ENCODE measurements around the gene TMEM253.

The TMEM253 gene

GRCh38 chr14:21057803-21058675 is 42.8 kb upstream of the TMEM253 start, which contains the start of gene RNASE8:
TSS of gene RNASE8 (plus strand) at chr14:21057822. CDS start at chr14:21057893, 71 bp downstream.
- DNase-seq (ENCODE audit: low read depth) = no peak
- H3K4me3 ChIP-seq (ENCODE audit: control insufficient read depth, low read depth, low read length) = no peak within 1 kb of the TSS
- TF ChIP-seq, protein P1, sequence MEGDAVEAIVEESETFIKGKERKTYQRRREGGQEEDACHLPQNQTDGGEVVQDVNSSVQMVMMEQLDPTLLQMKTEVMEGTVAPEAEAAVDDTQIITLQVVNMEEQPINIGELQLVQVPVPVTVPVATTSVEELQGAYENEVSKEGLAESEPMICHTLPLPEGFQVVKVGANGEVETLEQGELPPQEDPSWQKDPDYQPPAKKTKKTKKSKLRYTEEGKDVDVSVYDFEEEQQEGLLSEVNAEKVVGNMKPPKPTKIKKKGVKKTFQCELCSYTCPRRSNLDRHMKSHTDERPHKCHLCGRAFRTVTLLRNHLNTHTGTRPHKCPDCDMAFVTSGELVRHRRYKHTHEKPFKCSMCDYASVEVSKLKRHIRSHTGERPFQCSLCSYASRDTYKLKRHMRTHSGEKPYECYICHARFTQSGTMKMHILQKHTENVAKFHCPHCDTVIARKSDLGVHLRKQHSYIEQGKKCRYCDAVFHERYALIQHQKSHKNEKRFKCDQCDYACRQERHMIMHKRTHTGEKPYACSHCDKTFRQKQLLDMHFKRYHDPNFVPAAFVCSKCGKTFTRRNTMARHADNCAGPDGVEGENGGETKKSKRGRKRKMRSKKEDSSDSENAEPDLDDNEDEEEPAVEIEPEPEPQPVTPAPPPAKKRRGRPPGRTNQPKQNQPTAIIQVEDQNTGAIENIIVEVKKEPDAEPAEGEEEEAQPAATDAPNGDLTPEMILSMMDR (IDR thresholded peaks at IDR 0.05; ENCODE audit: control insufficient read depth, insufficient read depth, low read depth, low read length, missing control alignments) = no peak

DNA sequence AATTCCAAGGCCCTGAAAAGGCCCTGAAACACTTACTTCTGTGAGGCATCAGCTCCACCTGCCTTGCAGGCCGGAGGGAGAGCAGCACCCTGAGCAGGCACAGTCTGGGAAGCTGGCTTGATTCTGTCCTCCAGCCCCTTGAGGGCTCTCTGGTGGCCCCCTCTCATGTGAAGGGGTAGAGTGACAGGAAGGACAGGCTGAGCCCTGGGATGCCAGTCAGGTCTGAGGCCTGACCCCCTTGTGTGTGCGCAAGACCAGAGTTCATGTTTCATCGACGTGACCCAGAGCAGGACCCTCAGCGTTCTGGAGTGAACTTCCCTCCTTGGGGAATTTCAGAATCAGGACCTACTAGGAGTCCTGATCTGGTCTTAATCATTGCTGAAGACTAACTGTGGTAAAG is 42.0 kb upstream of the TMEM253 start:
- DNase-seq (ENCODE audit: low read depth) = no peak
- no peak overlapping the region for H3K4me3 ChIP-seq (ENCODE audit: control insufficient read depth, low read depth, low read length)
- TF ChIP-seq, protein P1 (IDR thresholded peaks at IDR 0.05; ENCODE audit: control insufficient read depth, insufficient read depth, low read depth, low read length, missing control alignments) = no peak

DNA sequence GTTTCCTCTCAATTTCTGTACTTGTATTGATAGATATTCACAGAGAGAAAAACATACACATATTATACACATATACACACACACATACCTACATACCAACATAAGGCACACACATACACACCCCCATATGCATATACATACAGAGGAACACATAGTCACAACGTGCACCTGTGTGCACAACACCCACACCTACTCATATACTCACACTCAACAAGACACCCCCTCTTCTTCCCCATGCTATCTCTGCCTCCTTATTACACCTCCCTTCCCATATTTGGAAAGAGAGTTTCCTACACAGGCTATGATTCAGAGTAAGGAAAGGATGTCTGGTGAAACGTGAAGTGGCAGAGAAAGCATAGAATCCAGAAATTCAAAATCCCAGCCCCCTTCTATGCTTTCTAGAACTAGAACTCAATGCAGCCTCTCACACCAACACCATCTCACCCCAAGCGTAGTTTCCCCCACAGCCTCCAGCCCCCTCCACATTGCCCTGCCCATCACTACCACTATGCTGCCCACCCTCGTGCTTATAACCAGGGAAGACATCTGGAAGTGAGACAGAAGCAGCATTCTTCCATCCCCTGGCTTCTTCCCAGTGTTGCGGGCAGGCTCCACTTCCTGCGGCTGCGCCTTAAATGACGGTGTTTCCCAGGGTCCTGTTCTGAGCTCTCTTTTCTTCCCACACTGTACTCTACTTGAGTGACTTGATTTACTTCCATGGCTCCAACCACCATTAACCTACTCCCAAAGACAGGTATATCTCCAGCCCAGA is 40.8 kb upstream of the TMEM253 start:
- no peak for DNase-seq (ENCODE audit: low read depth)
- TF ChIP-seq, protein P1 (IDR thresholded peaks at IDR 0.05; ENCODE audit: control insufficient read depth, insufficient read depth, low read depth, low read length, missing control alignments) = no peak
- H3K4me3 ChIP-seq (ENCODE audit: control insufficient read depth, low read depth, low read length) = no peak overlapping the region

- no peak for DNase-seq (ENCODE audit: low read depth)
- TF ChIP-seq, protein P1 (IDR thresholded peaks at IDR 0.05; ENCODE audit: control insufficient read depth, insufficient read depth, low read depth, low read length, missing control alignments) = no peak
- H3K4me3 ChIP-seq (ENCODE audit: control insufficient read depth, low read depth, low read length) = no peak overlapping the region
These were observed 40.1 kb upstream of the TMEM253 start for GRCh38 chr14:21060614-21061346.

DNA sequence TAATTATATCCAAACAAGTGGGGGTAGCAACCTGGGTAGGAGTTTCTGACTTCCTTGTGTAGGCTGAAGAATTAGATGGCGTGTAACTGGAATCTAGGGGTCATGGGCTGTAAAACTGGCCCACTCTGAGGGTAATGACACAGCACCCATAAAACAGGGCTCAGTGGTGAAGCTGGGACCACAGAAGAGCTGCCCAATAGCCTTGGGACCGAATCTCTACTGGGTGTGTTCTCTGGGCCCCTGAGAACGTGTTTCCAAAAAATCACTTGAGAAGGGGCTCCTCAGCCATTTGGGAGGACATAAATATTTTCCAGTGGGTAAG is 39.6 kb upstream of the TMEM253 start:
- DNase-seq (ENCODE audit: low read depth) = no peak
- H3K4me3 ChIP-seq (ENCODE audit: control insufficient read depth, low read depth, low read length) = no peak overlapping the region
- TF ChIP-seq, protein P1 (IDR thresholded peaks at IDR 0.05; ENCODE audit: control insufficient read depth, insufficient read depth, low read depth, low read length, missing control alignments) = no peak

GRCh38 chr14:21063479-21063878 is 37.4 kb upstream of the TMEM253 start:
- no peak for DNase-seq (ENCODE audit: low read depth)
- H3K4me3 ChIP-seq (ENCODE audit: control insufficient read depth, low read depth, low read length) = no peak overlapping the region
- TF ChIP-seq, protein P1 (IDR thresholded peaks at IDR 0.05; ENCODE audit: control insufficient read depth, insufficient read depth, low read depth, low read length, missing control alignments) = no peak
